ENCODE results near the gene TOP1.

- TF ChIP-seq CTCF (IDR thresholded peaks at IDR 0.05; ENCODE audit: low read length) (no peak), EZH2 (optimal IDR thresholded peaks at IDR 0.05; ENCODE audit: low read depth, low read length) (no peak), EZH2phosphoT487 (IDR thresholded peaks at IDR 0.05; ENCODE audit: low read length) (no peak)
Measured at GRCh38 chr20:40983898-40984297, 44.7 kb upstream of the TOP1 start.
